Chondrocyte (in vitro differentiated cells): Measurements from ENCODE around the gene XIAP. TPM values are rescaled to one million over a fixed set of nuclear protein-coding genes. Genes with fewer than 3 reads are reported as not detected.
A peak's percentile ranks its signal among the peaks of the same experiment; 100 is the strongest.
"Not testable (repeated sequence)": the region's sequence is repeated elsewhere in the genome, so short reads cannot be mapped to it uniquely, and the experiment has no call there.

ENCODE experiments used
- DNase-seq: peaks from one replicate; pipeline ENCODE4 v3.0.0; 2021; ENCODE audit warnings: mixed read lengths, low spot score
- H3K27ac Mint-ChIP-seq: one replicate; pipeline ENCODE4 v1.8.0; 2021; ENCODE audit warnings: mild to moderate bottlenecking, moderate library complexity, mixed read lengths; ENCODE audit not compliant: unreplicated experiment
- H3K27me3 Mint-ChIP-seq: 2 replicates; pipeline ENCODE4 v1.8.0; 2021; ENCODE audit warnings: low read depth, mixed read lengths
- H3K36me3 Mint-ChIP-seq: 2 replicates; pipeline ENCODE4 v1.8.0; 2021; ENCODE audit warnings: low read depth, mixed read lengths
- H3K4me1 Mint-ChIP-seq: 2 replicates; pipeline ENCODE4 v1.8.0; 2021; ENCODE audit warnings: low read depth, mild to moderate bottlenecking, mixed read lengths
- H3K4me3 Mint-ChIP-seq: one replicate; pipeline ENCODE4 v1.8.0; 2021; ENCODE audit warnings: mild to moderate bottlenecking, moderate library complexity, mixed read lengths; ENCODE audit not compliant: unreplicated experiment
- H3K9me3 Mint-ChIP-seq: 2 replicates; pipeline ENCODE4 v1.8.0; 2021; ENCODE audit warnings: low read depth, mixed read lengths
- total RNA-seq: library from RNA; stranded (reverse); gene quantifications from 3 replicates; pipeline ENCODE4 v1.2.1, GENCODE V29; 2021
- TF ChIP-seq, protein P1 (sequence below): fragments of 200-600 bp; sonication (generic); IDR thresholded peaks from 2 replicates; pipeline ENCODE4 v1.5.0; 2021; ENCODE audit warnings: antibody characterized with exemption, mild to moderate bottlenecking, moderate library complexity

XIAP gene
- total RNA-seq, 1 donor from 2014 or later = 44.7 TPM

DNA sequence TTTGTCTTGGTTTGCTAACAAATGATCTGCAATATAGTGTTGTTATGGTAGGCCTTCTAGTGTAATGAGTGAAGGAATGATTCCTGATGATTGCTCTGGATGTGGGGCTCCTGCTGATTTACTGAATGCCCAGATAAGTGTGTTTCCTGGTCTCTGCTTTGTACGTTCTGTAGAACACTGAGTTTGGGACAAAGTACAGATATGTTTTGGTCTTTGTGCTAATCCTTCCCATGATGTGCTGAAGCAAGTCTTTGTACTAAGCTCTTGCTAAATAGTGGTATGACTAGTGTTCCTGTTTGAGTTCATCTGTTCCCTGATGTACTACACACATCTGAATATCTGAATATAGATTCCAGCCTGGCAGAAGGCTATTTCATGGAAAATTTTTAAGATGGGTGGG, 36.9 kb upstream of the XIAP start:
- Mint-ChIP-seq H3K4me1 (peaks cover 6% of the 10 kb centered on the region), H3K36me3 (no peaks in the 10 kb centered on the region), H3K9me3 (peaks cover 2% of the 10 kb centered on the region), H3K27me3 (no peaks in the 10 kb centered on the region), H3K27ac (no peak overlapping the region), H3K4me3 (no peak overlapping the region)
- TF ChIP-seq, protein P1, sequence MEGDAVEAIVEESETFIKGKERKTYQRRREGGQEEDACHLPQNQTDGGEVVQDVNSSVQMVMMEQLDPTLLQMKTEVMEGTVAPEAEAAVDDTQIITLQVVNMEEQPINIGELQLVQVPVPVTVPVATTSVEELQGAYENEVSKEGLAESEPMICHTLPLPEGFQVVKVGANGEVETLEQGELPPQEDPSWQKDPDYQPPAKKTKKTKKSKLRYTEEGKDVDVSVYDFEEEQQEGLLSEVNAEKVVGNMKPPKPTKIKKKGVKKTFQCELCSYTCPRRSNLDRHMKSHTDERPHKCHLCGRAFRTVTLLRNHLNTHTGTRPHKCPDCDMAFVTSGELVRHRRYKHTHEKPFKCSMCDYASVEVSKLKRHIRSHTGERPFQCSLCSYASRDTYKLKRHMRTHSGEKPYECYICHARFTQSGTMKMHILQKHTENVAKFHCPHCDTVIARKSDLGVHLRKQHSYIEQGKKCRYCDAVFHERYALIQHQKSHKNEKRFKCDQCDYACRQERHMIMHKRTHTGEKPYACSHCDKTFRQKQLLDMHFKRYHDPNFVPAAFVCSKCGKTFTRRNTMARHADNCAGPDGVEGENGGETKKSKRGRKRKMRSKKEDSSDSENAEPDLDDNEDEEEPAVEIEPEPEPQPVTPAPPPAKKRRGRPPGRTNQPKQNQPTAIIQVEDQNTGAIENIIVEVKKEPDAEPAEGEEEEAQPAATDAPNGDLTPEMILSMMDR = no peak
- DNase-seq = no peak

DNA sequence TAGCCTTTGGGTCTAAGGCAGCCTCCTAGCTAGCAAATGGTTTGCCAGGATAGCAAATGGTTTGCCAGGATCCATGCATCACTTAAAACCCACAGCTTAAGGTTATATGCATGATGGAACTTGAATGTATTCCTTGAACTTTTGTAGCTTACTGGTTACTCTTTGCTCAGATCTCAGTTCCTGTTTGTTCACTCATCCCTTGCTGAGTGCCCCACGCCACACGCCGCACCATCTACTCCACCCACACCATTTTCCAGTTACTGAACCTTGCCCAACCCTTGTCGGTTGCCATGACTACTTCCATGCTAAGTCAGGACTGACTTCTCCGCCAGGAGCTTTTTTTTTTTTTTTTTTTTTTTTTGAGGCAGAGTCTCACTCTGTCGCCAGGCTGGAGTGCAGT, 29.5 kb upstream of the XIAP start:
- TF ChIP-seq, protein P1 = no peak
- H3K27me3 Mint-ChIP-seq = no peaks in the 10 kb centered on the region
- no peak for DNase-seq
- peaks cover 3% of the 10 kb centered on the region for H3K9me3 Mint-ChIP-seq
- H3K4me3 Mint-ChIP-seq = no peak overlapping the region
- H3K27ac Mint-ChIP-seq = no peak overlapping the region
- no peaks in the 10 kb centered on the region for H3K4me1 Mint-ChIP-seq
- no peaks in the 10 kb centered on the region for H3K36me3 Mint-ChIP-seq

GRCh38 chrX:123833387-123833786, 26.5 kb upstream of the XIAP start:
- TF ChIP-seq, protein P1 = peak; percentile 82
- Mint-ChIP-seq H3K27me3 (no peaks in the 10 kb centered on the region), H3K4me1 (no peaks in the 10 kb centered on the region), H3K27ac (no peak overlapping the region), H3K9me3 (peaks cover 3% of the 10 kb centered on the region), H3K4me3 (no peak overlapping the region), H3K36me3 (no peaks in the 10 kb centered on the region)
- DNase-seq = no peak

DNA sequence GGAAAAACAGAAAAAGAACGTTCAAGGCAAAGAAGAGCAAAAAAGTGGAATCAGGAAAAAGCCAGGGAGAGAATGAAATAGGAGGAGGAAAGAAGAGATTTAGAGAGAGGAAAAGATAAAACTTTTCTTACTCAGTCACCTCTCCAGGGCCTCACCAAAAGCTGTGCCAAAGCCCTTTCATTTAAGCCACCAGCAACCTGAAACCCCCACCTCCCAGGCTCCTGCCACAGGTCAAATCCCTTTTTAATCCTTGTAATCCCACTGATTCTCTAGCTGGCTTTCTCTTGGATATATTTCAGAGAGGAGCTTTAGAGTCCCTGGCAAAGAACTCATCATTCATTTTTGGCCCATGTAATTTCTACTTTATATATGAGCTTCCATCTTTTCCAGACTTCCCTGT, 25.7 kb upstream of the XIAP start:
- DNase-seq = no peak
- TF ChIP-seq, protein P1 = no peak
- no peaks in the 10 kb centered on the region for H3K27me3 Mint-ChIP-seq
- no peaks in the 10 kb centered on the region for H3K36me3 Mint-ChIP-seq
- no peak overlapping the region for H3K4me3 Mint-ChIP-seq
- peaks cover 3% of the 10 kb centered on the region for H3K9me3 Mint-ChIP-seq
- H3K4me1 Mint-ChIP-seq = no peaks in the 10 kb centered on the region
- no peak overlapping the region for H3K27ac Mint-ChIP-seq

DNA sequence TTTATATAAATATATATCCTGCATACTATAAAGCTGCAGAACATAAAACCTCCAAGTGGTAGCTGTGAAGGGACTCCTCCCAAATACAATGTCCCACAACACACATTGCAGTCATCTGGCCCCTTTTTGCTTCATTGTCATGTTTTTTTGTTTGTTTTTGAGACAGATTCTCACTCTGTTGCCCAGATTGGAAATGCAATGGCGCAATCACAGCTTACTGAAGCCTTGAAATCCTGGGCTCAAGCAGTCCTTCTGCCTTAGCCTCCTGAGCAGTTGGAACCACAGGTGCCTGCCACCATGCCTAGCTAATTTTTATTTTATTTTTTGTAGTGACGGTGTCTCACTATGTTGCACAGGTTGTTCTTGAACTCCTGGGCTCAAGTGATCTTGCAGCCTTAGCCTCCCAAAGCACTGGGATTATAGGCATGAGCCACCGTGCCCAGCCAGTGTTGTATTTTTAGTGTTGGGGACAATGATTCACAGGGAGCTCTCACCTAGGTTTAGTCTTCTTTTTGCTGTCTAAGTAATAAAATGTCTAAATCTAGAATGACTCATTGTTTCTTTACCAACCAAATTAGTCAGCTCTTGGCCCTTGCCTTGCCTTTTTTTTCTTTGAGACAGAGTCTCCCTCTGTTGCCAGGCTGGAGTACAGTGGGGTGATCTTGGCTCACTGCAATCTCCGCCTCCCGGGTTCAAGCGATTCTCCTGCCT, 24.0 kb upstream of the XIAP start:
- no peaks in the 10 kb centered on the region for H3K36me3 Mint-ChIP-seq
- DNase-seq = no peak
- H3K4me1 Mint-ChIP-seq = no peaks in the 10 kb centered on the region
- H3K27me3 Mint-ChIP-seq = no peaks in the 10 kb centered on the region
- peaks cover 3% of the 10 kb centered on the region for H3K9me3 Mint-ChIP-seq
- TF ChIP-seq, protein P1 = no peak
- no peak overlapping the region for H3K27ac Mint-ChIP-seq
- no peak overlapping the region for H3K4me3 Mint-ChIP-seq

DNA sequence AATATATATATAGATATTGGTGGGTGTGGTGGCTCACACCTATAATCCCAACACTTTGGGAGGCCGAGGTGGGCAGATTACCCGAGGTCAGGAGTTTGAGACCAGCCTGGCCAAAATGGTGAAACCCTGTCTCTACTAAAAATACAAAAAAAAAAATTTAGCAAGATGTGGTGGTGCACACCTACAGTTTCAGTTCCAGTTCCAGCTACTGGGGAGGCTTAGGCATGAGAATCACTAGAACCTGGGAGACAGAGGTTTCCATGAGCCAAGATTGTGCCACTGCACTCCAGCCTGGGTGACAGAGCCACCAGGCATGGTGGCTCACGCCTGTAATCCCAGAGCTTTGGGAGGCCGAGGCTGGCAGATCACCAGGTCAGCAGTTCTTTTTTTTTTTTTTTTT, 14.7 kb upstream of the XIAP start:
- not testable (repeated sequence) for H3K9me3 Mint-ChIP-seq, H3K4me1 Mint-ChIP-seq, H3K27me3 Mint-ChIP-seq, H3K4me3 Mint-ChIP-seq, H3K27ac Mint-ChIP-seq, DNase-seq, H3K36me3 Mint-ChIP-seq
